Activated T-cell treated with anti-CD3 and anti-CD28 coated beads, Interleukin-2, amount 50 U/mL, for 4 hours (primary cell): ENCODE results near the gene BCAN. TPM values are rescaled to one million over a fixed set of nuclear protein-coding genes. Genes with fewer than 3 reads are reported as not detected.
A peak's percentile ranks its signal among the peaks of the same experiment; 100 is the strongest.

Experiments used
- ATAC-seq, 2 donors: fragments of 200-7000 bp; cut with Tn5 transposase; one replicate each; pipeline ENCODE4 v1.10.0; 2021
- DNase-seq: peaks from one replicate; pipeline ENCODE4 v3.0.0-alpha.2; 2020
- H3K27me3 Mint-ChIP-seq: one replicate; pipeline ENCODE4 v1.8.0; 2021; ENCODE audit warnings: low read depth, mixed read lengths
- H3K36me3 Mint-ChIP-seq: one replicate; pipeline ENCODE4 v1.8.0; 2022; ENCODE audit warnings: mixed read lengths; ENCODE audit not compliant: insufficient read depth
- H3K4me1 Mint-ChIP-seq: one replicate; pipeline ENCODE4 v1.8.0; 2021; ENCODE audit warnings: low read depth, mixed read lengths
- H3K4me3 Mint-ChIP-seq: one replicate; pipeline ENCODE4 v1.8.0; 2021; ENCODE audit warnings: mild to moderate bottlenecking, moderate library complexity, mixed read lengths
- H3K9me3 Mint-ChIP-seq: one replicate; pipeline ENCODE4 v1.8.0; 2021; ENCODE audit warnings: mixed read lengths
- total RNA-seq, 3 donors: library from RNA; stranded (reverse); gene quantifications; one replicate each; pipeline ENCODE4 v1.2.1, GENCODE V29; 2021

Gene BCAN, protein sequence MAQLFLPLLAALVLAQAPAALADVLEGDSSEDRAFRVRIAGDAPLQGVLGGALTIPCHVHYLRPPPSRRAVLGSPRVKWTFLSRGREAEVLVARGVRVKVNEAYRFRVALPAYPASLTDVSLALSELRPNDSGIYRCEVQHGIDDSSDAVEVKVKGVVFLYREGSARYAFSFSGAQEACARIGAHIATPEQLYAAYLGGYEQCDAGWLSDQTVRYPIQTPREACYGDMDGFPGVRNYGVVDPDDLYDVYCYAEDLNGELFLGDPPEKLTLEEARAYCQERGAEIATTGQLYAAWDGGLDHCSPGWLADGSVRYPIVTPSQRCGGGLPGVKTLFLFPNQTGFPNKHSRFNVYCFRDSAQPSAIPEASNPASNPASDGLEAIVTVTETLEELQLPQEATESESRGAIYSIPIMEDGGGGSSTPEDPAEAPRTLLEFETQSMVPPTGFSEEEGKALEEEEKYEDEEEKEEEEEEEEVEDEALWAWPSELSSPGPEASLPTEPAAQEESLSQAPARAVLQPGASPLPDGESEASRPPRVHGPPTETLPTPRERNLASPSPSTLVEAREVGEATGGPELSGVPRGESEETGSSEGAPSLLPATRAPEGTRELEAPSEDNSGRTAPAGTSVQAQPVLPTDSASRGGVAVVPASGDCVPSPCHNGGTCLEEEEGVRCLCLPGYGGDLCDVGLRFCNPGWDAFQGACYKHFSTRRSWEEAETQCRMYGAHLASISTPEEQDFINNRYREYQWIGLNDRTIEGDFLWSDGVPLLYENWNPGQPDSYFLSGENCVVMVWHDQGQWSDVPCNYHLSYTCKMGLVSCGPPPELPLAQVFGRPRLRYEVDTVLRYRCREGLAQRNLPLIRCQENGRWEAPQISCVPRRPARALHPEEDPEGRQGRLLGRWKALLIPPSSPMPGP
- total RNA-seq: not detected

DNA sequence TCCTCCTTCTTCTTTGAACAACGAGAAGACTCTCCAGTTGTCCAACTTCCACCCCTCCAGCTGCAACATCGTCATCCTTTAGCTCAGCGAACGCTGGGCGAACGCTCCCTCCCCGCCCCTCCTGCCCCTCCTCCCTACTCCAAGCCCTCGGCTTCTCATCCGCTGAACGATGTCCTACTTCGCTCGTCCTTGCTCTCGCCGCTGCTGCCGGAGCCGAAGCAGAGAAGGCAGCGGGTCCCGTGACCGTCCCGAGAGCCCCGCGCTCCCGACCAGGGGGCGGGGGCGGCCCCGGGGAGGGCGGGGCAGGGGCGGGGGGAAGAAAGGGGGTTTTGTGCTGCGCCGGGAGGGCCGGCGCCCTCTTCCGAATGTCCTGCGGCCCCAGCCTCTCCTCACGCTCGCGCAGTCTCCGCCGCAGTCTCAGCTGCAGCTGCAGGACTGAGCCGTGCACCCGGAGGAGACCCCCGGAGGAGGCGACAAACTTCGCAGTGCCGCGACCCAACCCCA is at the start of gene BCAN:
TSS of gene BCAN (plus strand) at position 357 of the 504 bp plus-strand sequence. CDS start 3,938 bp downstream, outside the sequence.
- H3K9me3 Mint-ChIP-seq: no peaks in the 10 kb centered on the region
- no peaks in the 10 kb centered on the region for H3K36me3 Mint-ChIP-seq
- DNase-seq: no peak
- peak; percentile 57 to 59 for ATAC-seq
- H3K4me1 Mint-ChIP-seq: peaks cover 25% of the 10 kb centered on the region
- peak within 1 kb of the TSS; percentile 55 for H3K4me3 Mint-ChIP-seq
- peaks cover 81% of the 10 kb centered on the region for H3K27me3 Mint-ChIP-seq

DNA sequence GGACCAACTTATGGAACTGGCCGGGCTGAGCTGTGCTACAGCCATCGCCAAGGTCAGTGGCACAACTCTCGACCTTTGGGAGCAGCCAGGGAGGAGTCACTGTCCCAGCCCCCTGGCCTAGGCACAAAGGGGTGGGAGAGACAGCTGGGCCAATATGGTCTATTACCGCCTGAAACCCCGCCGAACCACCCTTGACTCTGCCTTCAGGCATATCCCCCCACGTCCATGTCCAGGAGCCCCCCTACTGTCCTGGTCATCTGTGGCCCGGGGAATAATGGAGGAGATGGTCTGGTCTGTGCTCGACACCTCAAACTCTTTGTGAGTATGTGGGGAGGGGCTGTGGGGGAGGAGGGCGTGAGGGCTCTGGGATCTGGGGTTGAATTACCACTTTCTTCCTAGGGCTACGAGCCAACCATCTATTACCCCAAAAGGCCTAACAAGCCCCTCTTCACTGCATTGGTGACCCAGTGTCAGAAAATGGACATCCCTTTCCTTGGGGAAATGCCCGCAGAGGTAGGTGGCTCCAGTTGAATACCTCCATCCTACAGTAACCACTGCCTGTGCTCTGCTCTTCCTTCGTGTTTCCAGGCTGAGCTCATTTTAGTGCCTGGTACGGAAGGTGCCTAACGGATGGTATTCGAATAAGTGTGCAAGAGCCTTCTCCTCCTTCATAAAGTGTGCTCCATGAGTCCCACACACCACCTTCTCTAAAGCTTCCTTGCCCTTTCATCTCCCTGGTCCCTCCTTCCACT is 49.6 kb upstream of the BCAN start:
- peaks cover 22% of the 10 kb centered on the region for H3K36me3 Mint-ChIP-seq

DNA sequence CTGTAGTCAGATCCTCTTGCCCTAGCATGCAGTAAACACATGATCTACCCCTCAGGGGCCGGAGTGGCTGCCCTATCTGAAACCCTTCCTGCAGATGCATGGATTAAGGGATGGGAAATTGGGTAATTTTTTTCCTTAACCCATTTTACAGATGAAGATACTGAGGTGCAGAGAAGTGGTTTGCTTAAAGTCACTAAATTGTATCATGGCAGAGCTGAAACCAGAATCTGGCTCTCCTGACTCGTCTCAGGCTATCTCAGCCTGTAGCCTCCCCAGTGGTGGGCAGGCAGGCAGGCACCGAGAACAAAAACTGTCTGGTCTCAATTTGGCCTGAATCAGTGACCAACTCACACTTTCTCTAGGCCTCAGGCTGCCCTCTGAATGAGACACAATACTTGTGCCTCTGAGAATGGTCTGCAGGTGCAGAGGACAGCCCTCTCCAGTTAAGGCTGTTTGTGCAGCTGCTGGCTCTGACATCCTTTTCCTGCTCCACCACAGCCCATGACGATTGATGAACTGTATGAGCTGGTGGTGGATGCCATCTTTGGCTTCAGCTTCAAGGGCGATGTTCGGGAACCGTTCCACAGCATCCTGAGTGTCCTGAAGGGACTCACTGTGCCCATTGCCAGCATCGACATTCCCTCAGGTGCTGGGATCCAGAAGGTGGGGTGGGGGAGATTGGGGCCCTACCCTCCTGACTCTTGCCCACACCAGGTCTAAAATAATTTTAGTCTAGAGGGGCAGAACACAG is 48.8 kb upstream of the BCAN start:
- no peaks in the 10 kb centered on the region for H3K27me3 Mint-ChIP-seq
- H3K9me3 Mint-ChIP-seq: no peaks in the 10 kb centered on the region
- peak overlapping the region; percentile 84 for H3K4me3 Mint-ChIP-seq
- ATAC-seq: no peak
- H3K36me3 Mint-ChIP-seq: peaks cover 27% of the 10 kb centered on the region
- no peak for DNase-seq
- peaks cover 12% of the 10 kb centered on the region for H3K4me1 Mint-ChIP-seq

More for the DNA sequence above, 49.6 kb upstream of the BCAN start:
- ATAC-seq: no peak
- Mint-ChIP-seq H3K4me3 (peak overlapping the region; percentile 84), H3K9me3 (no peaks in the 10 kb centered on the region), H3K27me3 (no peaks in the 10 kb centered on the region), H3K4me1 (peaks cover 10% of the 10 kb centered on the region)
- DNase-seq: no peak

DNA sequence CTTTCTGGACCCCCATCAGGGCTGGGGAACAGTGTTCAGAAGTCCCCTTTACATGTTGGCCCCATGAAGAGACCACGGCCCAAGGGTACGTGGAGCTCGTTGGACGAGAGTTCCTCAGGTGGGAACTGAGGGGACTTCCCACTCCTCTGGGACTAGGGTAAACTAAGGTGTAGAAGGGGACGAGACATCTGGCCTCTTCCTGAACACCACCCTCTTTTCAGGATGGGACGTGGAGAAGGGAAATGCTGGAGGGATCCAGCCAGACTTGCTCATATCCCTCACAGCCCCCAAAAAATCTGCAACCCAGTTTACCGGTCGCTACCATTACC is 48.3 kb upstream of the BCAN start:
- H3K4me1 Mint-ChIP-seq: peaks cover 16% of the 10 kb centered on the region
- H3K4me3 Mint-ChIP-seq: no peak overlapping the region
- H3K36me3 Mint-ChIP-seq: peaks cover 32% of the 10 kb centered on the region
- no peak for ATAC-seq
- no peaks in the 10 kb centered on the region for H3K9me3 Mint-ChIP-seq
- no peak for DNase-seq
- H3K27me3 Mint-ChIP-seq: no peaks in the 10 kb centered on the region

DNA sequence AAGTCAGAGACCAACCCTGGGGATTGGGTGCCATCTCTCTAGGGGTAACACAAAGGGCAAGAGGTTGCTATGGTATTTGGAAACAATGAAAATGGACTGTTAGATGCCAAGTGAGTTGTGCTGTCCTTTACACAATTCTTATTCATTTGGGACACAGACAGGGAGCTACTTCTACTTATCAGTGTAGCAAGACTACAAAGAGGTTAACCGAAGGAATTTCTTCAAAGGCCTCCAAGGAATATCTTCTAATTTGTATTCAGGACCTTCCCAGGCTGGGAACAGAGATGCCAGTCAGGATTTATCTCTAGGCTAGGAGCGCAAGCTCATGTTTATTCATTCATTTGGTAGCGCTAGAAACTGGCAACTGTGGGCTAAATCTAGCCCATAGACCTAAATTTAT is 47.7 kb upstream of the BCAN start:
- Mint-ChIP-seq H3K27me3 (no peaks in the 10 kb centered on the region), H3K4me1 (peaks cover 19% of the 10 kb centered on the region), H3K4me3 (no peak overlapping the region), H3K36me3 (peaks cover 38% of the 10 kb centered on the region), H3K9me3 (no peaks in the 10 kb centered on the region)
- ATAC-seq (no peak), DNase-seq (no peak)

DNA sequence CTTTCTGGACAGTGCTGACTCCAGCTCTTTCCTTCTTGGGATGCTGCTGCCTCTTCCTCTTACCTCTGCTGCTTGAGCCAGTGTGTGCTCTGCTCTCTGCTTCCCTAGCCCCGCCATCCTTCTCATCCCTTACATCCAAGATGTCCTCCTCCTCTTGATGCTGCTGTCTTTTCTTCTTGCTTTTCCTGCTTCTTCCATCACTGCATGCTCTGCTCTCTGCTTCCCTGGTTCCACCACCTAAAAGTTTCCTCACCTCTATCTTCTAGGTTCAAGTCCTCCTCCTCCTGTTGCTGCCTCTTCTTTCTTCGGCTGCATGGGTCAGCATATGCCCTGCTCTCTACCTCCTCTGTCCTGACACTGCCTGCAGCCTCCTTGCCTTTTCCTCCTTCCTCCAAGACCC is 46.9 kb upstream of the BCAN start:
- no peaks in the 10 kb centered on the region for H3K9me3 Mint-ChIP-seq
- peaks cover 38% of the 10 kb centered on the region for H3K36me3 Mint-ChIP-seq
- ATAC-seq (no peak), DNase-seq (no peak)
- peaks cover 23% of the 10 kb centered on the region for H3K4me1 Mint-ChIP-seq
- no peaks in the 10 kb centered on the region for H3K27me3 Mint-ChIP-seq
- H3K4me3 Mint-ChIP-seq: no peak overlapping the region

DNA sequence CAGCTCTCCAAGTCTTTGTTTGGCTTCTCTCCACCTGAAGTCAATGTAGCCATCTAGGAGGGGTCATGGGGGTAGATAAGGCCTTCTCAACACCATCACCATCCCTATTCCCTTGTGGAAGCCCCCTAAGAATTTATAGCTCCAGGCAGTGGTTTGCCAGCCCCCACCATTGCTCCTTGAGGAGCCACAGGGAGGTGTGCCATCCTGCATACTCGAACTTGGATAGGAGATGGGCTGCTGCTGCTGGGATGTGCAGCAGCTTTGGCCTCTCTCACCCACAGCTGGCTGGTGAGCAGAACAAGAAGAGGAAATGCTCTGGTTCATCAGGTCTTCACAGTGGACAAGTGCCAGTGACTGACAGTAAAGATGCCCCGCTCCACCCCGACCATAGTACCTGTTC is 45.5 kb upstream of the BCAN start:
- Mint-ChIP-seq H3K36me3 (peaks cover 39% of the 10 kb centered on the region), H3K4me3 (no peak overlapping the region), H3K4me1 (peaks cover 26% of the 10 kb centered on the region), H3K27me3 (no peaks in the 10 kb centered on the region), H3K9me3 (no peaks in the 10 kb centered on the region)
- DNase-seq (no peak), ATAC-seq (no peak)

DNA sequence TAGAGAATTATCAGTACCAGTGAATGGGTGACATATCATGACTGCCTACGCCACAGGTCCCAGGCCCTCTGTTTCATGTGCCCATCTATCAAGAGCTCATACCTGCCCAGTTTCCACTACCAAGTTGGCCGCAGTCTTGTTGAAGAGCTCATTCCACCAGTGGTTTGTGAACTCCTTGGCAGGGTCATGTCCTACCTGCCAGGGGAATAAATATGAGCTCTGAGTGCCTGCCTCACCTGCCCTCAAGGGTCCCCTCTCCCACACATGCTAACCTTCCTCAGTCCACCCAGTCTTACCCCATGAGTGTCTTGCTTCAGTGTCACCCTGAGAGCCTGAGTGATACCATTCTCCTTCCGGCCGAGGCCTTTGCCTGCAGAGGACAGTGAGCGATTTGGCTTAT is 43.8 kb upstream of the BCAN start:
- Mint-ChIP-seq H3K4me1 (peaks cover 35% of the 10 kb centered on the region), H3K27me3 (no peaks in the 10 kb centered on the region), H3K4me3 (no peak overlapping the region), H3K36me3 (peaks cover 39% of the 10 kb centered on the region), H3K9me3 (no peaks in the 10 kb centered on the region)
- ATAC-seq (no peak), DNase-seq (no peak)

DNA sequence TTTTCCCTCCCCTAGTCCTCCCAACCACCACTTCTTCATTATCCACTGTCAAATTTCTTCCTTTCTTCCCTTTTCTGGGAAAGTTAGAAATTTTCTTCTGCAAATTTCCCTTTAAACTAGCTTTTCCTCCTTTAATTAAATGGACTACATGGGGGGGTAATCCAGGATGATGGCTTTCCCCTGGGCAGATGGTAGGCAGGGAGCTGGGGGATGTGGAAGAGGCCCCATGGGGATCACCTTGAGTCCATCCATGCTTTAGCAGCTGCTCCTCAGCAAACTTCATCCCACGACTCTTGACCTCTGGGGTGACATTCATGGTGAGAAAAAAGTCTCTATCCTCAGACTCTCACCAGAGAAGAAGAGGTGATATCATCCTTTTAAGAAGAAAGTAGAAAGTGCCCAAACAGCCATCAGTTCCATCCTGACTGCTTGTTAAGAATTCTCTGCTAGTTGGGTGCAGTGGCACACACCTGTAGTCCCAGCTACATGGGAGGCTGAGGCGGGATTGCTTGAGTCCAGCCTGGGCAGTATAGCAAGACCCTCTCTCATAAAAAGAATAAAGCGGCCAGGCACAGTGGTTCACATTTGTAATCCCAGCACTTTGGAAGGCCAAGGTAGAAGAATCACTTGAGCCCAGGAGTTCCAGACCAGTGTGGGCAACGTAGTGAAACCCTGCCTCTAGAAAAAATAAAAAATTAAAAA is 43.0 kb upstream of the BCAN start:
- no peak for ATAC-seq
- H3K4me1 Mint-ChIP-seq: peaks cover 35% of the 10 kb centered on the region
- peaks cover 39% of the 10 kb centered on the region for H3K36me3 Mint-ChIP-seq
- no peak for DNase-seq
- H3K9me3 Mint-ChIP-seq: no peaks in the 10 kb centered on the region
- no peak overlapping the region for H3K4me3 Mint-ChIP-seq
- no peaks in the 10 kb centered on the region for H3K27me3 Mint-ChIP-seq

DNA sequence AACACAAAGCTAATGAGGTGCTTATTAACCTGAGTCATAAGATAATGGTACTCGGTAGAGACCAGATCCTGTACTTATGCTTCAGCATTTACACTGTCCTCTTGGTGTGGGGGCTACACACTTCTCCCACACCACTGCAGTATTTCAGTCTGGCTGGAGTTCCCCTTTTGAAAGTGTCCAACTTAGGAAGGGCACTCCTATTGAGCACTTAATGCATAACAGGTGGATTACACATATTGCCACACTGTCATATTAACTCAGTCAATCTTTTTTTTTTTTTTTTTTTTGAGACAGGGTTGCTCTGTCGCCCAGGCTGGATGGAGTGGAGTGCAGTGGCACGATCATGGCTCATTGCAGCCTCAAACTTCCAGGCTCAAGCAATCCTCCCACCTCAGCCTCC is 42.1 kb upstream of the BCAN start:
- ATAC-seq: peak; percentile 51 to 53
- H3K9me3 Mint-ChIP-seq: no peaks in the 10 kb centered on the region
- peaks cover 35% of the 10 kb centered on the region for H3K4me1 Mint-ChIP-seq
- H3K36me3 Mint-ChIP-seq: peaks cover 39% of the 10 kb centered on the region
- peak overlapping the region; percentile 96 for H3K4me3 Mint-ChIP-seq
- H3K27me3 Mint-ChIP-seq: no peaks in the 10 kb centered on the region
- no peak for DNase-seq

DNA sequence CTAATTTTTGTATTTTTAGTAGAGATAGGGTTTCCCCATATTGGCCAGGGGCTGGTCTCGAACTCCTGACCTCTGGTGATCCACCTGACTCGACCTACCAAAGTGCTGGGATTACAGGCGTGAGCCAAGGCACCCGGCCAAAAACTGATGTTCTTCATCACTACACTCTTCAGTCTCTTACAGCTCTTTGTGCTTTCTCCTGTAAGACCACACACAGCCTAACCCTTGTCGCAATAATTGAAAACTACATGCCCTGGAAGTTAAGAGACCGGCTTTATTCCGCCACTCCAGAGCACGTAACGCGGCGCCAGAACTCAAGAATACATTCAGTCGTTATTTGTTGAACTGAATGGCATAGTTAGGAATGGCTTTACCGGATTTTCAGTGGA is 41.2 kb upstream of the BCAN start:
- Mint-ChIP-seq H3K4me3 (peak overlapping the region; percentile 96), H3K27me3 (no peaks in the 10 kb centered on the region), H3K36me3 (peaks cover 29% of the 10 kb centered on the region), H3K4me1 (peaks cover 35% of the 10 kb centered on the region), H3K9me3 (no peaks in the 10 kb centered on the region)
- DNase-seq (no peak), ATAC-seq (peak; percentile 6 to 12)

DNA sequence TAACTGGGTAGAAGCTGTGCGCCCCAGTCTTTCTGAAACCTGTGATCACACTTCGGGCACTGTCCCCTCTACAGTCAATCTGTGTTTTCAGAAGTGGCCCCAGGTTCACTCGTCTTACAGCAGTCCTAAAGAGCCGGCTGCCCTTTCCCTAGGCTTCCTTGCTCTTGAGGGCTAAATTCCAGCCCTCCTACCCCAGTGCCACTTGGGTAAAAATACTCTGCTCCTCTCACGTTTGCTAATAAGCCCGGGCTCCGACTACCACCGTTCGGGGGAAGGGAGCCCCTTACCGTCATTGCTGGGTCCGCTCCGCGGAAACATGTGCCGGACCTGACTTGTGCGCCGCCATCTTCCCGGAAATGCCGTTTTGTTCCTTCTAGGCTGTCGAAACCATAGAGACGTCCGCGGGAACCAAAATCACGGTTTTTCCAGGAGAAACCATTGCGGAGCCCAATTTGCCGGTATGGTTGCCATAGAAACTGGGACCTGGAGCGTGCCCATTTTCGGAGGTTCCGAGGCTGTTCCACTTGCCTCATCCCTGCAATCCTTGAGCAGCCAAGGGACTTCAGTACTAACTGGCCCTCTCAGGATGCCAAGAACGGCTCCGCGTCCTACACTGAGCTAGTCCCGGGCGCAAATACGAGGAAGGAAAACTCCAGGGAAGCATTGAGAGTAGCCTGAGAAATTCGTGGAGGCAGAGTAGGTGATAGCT is 40.6 kb upstream of the BCAN start, which contains the start of gene GPATCH4:
TSS of gene GPATCH4 (minus strand) at position 358 of the 709 bp plus-strand sequence.
- DNase-seq (peak; percentile 71), ATAC-seq (peak; percentile 90)
- no peaks in the 10 kb centered on the region for H3K9me3 Mint-ChIP-seq
- peak within 1 kb of the TSS; percentile 96 for H3K4me3 Mint-ChIP-seq
- H3K36me3 Mint-ChIP-seq: peaks cover 26% of the 10 kb centered on the region
- peaks cover 35% of the 10 kb centered on the region for H3K4me1 Mint-ChIP-seq
- H3K27me3 Mint-ChIP-seq: no peaks in the 10 kb centered on the region
